HTERT RPE-1 (cell line): Measurements from ENCODE around the gene BICC1.

Experiments used
- in situ Hi-C: fragments of 300-500 bp; cut with MboI; formaldehyde crosslinking; loops from 4 replicates; pipeline ENCODE4 v1.14.3; 2020; ENCODE audit warnings: low sequenced_read_pairs

Gene BICC1

GRCh38 chr10:58512491-58513187 is at the start of gene BICC1:
TSS of gene BICC1 (plus strand) at chr10:58512872. CDS start at chr10:58513144, 272 bp downstream.
- in situ Hi-C loops, result no loop called here

- in situ Hi-C loops, result no loop called here
Observed at GRCh38 chr10:58464956-58465355, 47.7 kb upstream of the BICC1 start.

- in situ Hi-C loops, result no loop called here
Observed at GRCh38 chr10:58465629-58466028, 47.0 kb upstream of the BICC1 start.

- in situ Hi-C loops, result no loop called here
Observed at GRCh38 chr10:58467931-58468635, 44.6 kb upstream of the BICC1 start.

GRCh38 chr10:58473976-58474375 is 38.7 kb upstream of the BICC1 start:
- in situ Hi-C loops, result no loop called here

- in situ Hi-C loops, result no loop called here
Observed at GRCh38 chr10:58475322-58476277, 37.1 kb upstream of the BICC1 start.

- in situ Hi-C loops, result no loop called here
Observed at GRCh38 chr10:58477122-58477521, 35.5 kb upstream of the BICC1 start.

- in situ Hi-C loops, result no loop called here
Observed at GRCh38 chr10:58477902-58478301, 34.8 kb upstream of the BICC1 start.

- in situ Hi-C loops, result no loop called here
Observed at GRCh38 chr10:58479045-58479444, 33.6 kb upstream of the BICC1 start.

GRCh38 chr10:58480321-58480720 is 32.4 kb upstream of the BICC1 start:
- in situ Hi-C loops, result no loop called here

- in situ Hi-C loops, result no loop called here
Observed at GRCh38 chr10:58481569-58482109, 31.0 kb upstream of the BICC1 start.

GRCh38 chr10:58486821-58487220 is 25.9 kb upstream of the BICC1 start:
- in situ Hi-C loops, result no loop called here

- in situ Hi-C loops, result no loop called here
Observed at GRCh38 chr10:58488921-58489320, 23.8 kb upstream of the BICC1 start.

GRCh38 chr10:58502956-58503355 is 9.7 kb upstream of the BICC1 start:
- in situ Hi-C loops, result no loop called here

GRCh38 chr10:58508316-58508715 is 4.4 kb upstream of the BICC1 start:
- in situ Hi-C loops, result no loop called here

- in situ Hi-C loops, result no loop called here
Observed at GRCh38 chr10:58511765-58512490, 744 bp upstream of the BICC1 start.

- in situ Hi-C loops, result no loop called here
Observed at GRCh38 chr10:58513188-58514110, 777 bp downstream of the BICC1 start.

- in situ Hi-C loops, result no loop called here
Observed at GRCh38 chr10:58514111-58514770, 1.6 kb downstream of the BICC1 start.
